ENCODE results near the gene SUPT3H.

SUPT3H gene

GRCh38 chr6:44781912-44782597 is 595.7 kb downstream of the SUPT3H start:
- DNase-seq (ENCODE audit: extremely low read depth, low read depth): no peak
- H3K4me3 ChIP-seq (replicated peaks; ENCODE audit: low read depth, low read length): no peak overlapping the region
- TF ChIP-seq CTCF (IDR thresholded peaks at IDR 0.05; ENCODE audit: low read depth, low read length, missing control alignments): no peak

GRCh38 chr6:44780161-44780560 is 597.6 kb downstream of the SUPT3H start:
- DNase-seq (ENCODE audit: extremely low read depth, low read depth): no peak
- no peak overlapping the region for H3K4me3 ChIP-seq (replicated peaks; ENCODE audit: low read depth, low read length)
- TF ChIP-seq CTCF (IDR thresholded peaks at IDR 0.05; ENCODE audit: low read depth, low read length, missing control alignments): no peak

- DNase-seq (ENCODE audit: extremely low read depth, low read depth): no peak
- TF ChIP-seq CTCF (IDR thresholded peaks at IDR 0.05; ENCODE audit: low read depth, low read length, missing control alignments): no peak
- no peak overlapping the region for H3K4me3 ChIP-seq (replicated peaks; ENCODE audit: low read depth, low read length)
These were observed 598.5 kb downstream of the SUPT3H start for GRCh38 chr6:44779130-44779826.
